IMR-90 (cell line): ENCODE data around the gene EFHC1. TPM values are rescaled to one million over a fixed set of nuclear protein-coding genes. Genes with fewer than 3 reads are reported as not detected.

ENCODE experiments used
- ATAC-seq: fragments of 200-7000 bp; cut with Tn5 transposase; 2 replicates; pipeline ENCODE4 v1.9.1; 2020; ENCODE audit warnings: low read depth, mild to moderate bottlenecking, moderate library complexity
- BruUV-seq: library from RNA; stranded (reverse); fragments of 400-500 nt; replicated peaks from 2 replicates; lab custom pipeline; 2021; lab: Mats Ljungman, UMichigan
- CTCF ChIA-PET: fragments of 300-600 bp; formaldehyde crosslinking; extraction: SDS; loops from one replicate; lab custom pipeline; 2021; ENCODE audit warnings: antibody characterized with exemption; lab: Yijun Ruan, JAX
- POLR2A ChIA-PET: fragments of 300-600 bp; sonication (Branson Sonifier 250); formaldehyde crosslinking; loops from one replicate; lab custom pipeline; 2022; ENCODE audit warnings: antibody characterized with exemption; ENCODE audit not compliant: unreplicated experiment; lab: Charles Lee
- DNase-seq: peaks from one replicate; pipeline ENCODE4 v3.0.0; 2013
- H2AFZ ChIP-seq: replicated peaks from 2 replicates; pipeline ENCODE3; 2013; ENCODE audit warnings: low read length, mild to moderate bottlenecking; ENCODE audit not compliant: poor library complexity
- H2AK5ac ChIP-seq: 2 replicates; pipeline ENCODE4 v1.6.1; 2013; ENCODE audit warnings: low read depth, low read length, inconsistent platforms
- H2AK9ac ChIP-seq: replicated peaks from 2 replicates; pipeline ENCODE3; 2013; ENCODE audit warnings: mild to moderate bottlenecking, low read depth, low read length, moderate library complexity; ENCODE audit not compliant: poor library complexity
- H2BK120ac ChIP-seq: 2 replicates; pipeline ENCODE4 v1.6.1; 2013; ENCODE audit warnings: low read depth, low read length, inconsistent platforms
- H2BK15ac ChIP-seq: 3 replicates; pipeline ENCODE4 v1.6.1; 2013; ENCODE audit warnings: low read depth, low read length, inconsistent platforms
- H2BK20ac ChIP-seq: 2 replicates; pipeline ENCODE4 v1.6.1; 2013; ENCODE audit warnings: low read depth, mild to moderate bottlenecking, inconsistent platforms, low read length, moderate library complexity
- H2BK5ac ChIP-seq: 2 replicates; pipeline ENCODE4 v1.6.1; 2013; ENCODE audit warnings: mild to moderate bottlenecking, low read depth, low read length, inconsistent platforms; ENCODE audit not compliant: poor library complexity, severe bottlenecking
- H3K14ac ChIP-seq: replicated peaks from 2 replicates; pipeline ENCODE4 v1.6.1; 2013; ENCODE audit warnings: low read depth, low read length, inconsistent platforms
- H3K18ac ChIP-seq: 2 replicates; pipeline ENCODE4 v1.6.1; 2013; ENCODE audit warnings: low read depth, low read length, control low read depth
- H3K23ac ChIP-seq: 2 replicates; pipeline ENCODE4 v1.6.1; 2013; ENCODE audit warnings: low read depth, low read length, inconsistent platforms
- H3K27ac ChIP-seq: 2 replicates; pipeline ENCODE4 v1.5.1; 2013; ENCODE audit warnings: mild to moderate bottlenecking, control low read depth, low read length; ENCODE audit not compliant: insufficient read depth
- H3K27me3 ChIP-seq: 2 replicates; pipeline ENCODE4 v1.6.1; 2013; ENCODE audit warnings: low read length; ENCODE audit not compliant: control insufficient read depth, insufficient read depth
- H3K36me3 ChIP-seq: 2 replicates; pipeline ENCODE4 v1.6.1; 2013; ENCODE audit warnings: low read length, mixed read lengths; ENCODE audit not compliant: control insufficient read depth, insufficient read depth
- H3K4ac ChIP-seq: 2 replicates; pipeline ENCODE4 v1.6.1; 2013; ENCODE audit warnings: low read depth, low read length, inconsistent platforms
- H3K4me1 ChIP-seq: 2 replicates; pipeline ENCODE4 v1.6.1; 2013; ENCODE audit warnings: low read length, mixed read lengths; ENCODE audit not compliant: control insufficient read depth, insufficient read depth
- H3K4me2 ChIP-seq: 2 replicates; pipeline ENCODE4 v1.6.1; 2013; ENCODE audit warnings: low read depth, mild to moderate bottlenecking, control low read depth, low read length, moderate library complexity
- H3K4me3 ChIP-seq: 2 replicates; pipeline ENCODE4 v1.5.1; 2013; ENCODE audit warnings: low read depth, mild to moderate bottlenecking, control low read depth, low read length, moderate library complexity; ENCODE audit not compliant: insufficient read depth
- H3K56ac ChIP-seq: 2 replicates; pipeline ENCODE4 v1.6.1; 2013; ENCODE audit warnings: low read length, inconsistent platforms; ENCODE audit not compliant: insufficient read depth; ENCODE audit errors: extremely low read depth
- H3K79me1 ChIP-seq, 2 experiments: 2 replicates each; pipeline ENCODE4 v1.6.1; 2013; ENCODE audit warnings: low read length in 2 of 2, inconsistent platforms in 1 of 2, low read depth in 1 of 2
- H3K9ac ChIP-seq: 2 replicates; pipeline ENCODE4 v1.6.1; 2013; ENCODE audit warnings: low read depth, low read length, control low read depth
- H3K9me1 ChIP-seq: 2 replicates; pipeline ENCODE4 v1.6.1; 2013; ENCODE audit warnings: low read length, inconsistent platforms; ENCODE audit not compliant: insufficient read depth
- H3K9me3 ChIP-seq: 2 replicates; pipeline ENCODE4 v1.6.1; 2013; ENCODE audit warnings: low read length; ENCODE audit not compliant: control insufficient read depth, insufficient read depth
- H4K20me1 ChIP-seq: 2 replicates; pipeline ENCODE4 v1.6.1; 2013; ENCODE audit warnings: low read length, inconsistent platforms; ENCODE audit not compliant: insufficient read depth
- H4K5ac ChIP-seq: 2 replicates; pipeline ENCODE4 v1.6.1; 2013; ENCODE audit warnings: mild to moderate bottlenecking, low read depth, low read length, control low read depth
- H4K8ac ChIP-seq, 2 experiments: 2 replicates each; pipeline ENCODE4 v1.6.1; 2013; ENCODE audit warnings: low read depth in 2 of 2, low read length in 2 of 2, control low read depth in 1 of 2, inconsistent platforms in 1 of 2
- H4K91ac ChIP-seq: 2 replicates; pipeline ENCODE4 v1.6.1; 2013; ENCODE audit warnings: low read depth, low read length, inconsistent platforms; ENCODE audit not compliant: insufficient read depth
- BHLHE40 ChIP-seq: fragments of 150-350 bp; IDR thresholded peaks from 2 replicates; pipeline ENCODE4 v1.6.1; 2016; ENCODE audit warnings: mild to moderate bottlenecking, low read depth, low read length
- CEBPB ChIP-seq: IDR thresholded peaks from 2 replicates; pipeline ENCODE4 v1.6.1; 2012; ENCODE audit warnings: low read depth, low read length, improper control_type of control experiment
- CHD1 ChIP-seq: IDR thresholded peaks from 2 replicates; pipeline ENCODE4 v1.6.1; 2012; ENCODE audit warnings: low read depth, low read length, improper control_type of control experiment
- MAFK ChIP-seq: IDR thresholded peaks from 2 replicates; pipeline ENCODE4 v1.6.1; 2012; ENCODE audit warnings: low read depth, low read length, improper control_type of control experiment
- MAZ ChIP-seq: IDR thresholded peaks from 2 replicates; pipeline ENCODE4 v1.6.1; 2012; ENCODE audit warnings: low read depth, mild to moderate bottlenecking, low read length, improper control_type of control experiment, moderate library complexity, borderline replicate concordance
- MXI1 ChIP-seq: IDR thresholded peaks from 2 replicates; pipeline ENCODE4 v1.6.1; 2012; ENCODE audit warnings: low read depth, mild to moderate bottlenecking, low read length, moderate library complexity, borderline replicate concordance
- NFE2L2 ChIP-seq: fragments of 150-350 bp; IDR thresholded peaks from 2 replicates; pipeline ENCODE4 v1.6.1; 2016; ENCODE audit warnings: low read depth, mild to moderate bottlenecking, low read length
- POLR2A ChIP-seq: IDR thresholded peaks from 2 replicates; pipeline ENCODE4 v1.6.1; 2012; ENCODE audit warnings: mild to moderate bottlenecking, low read depth, low read length
- RAD21 ChIP-seq: IDR thresholded peaks from 2 replicates; pipeline ENCODE4 v1.6.1; 2012; ENCODE audit warnings: low read length, improper control_type of control experiment
- RCOR1 ChIP-seq: IDR thresholded peaks from 2 replicates; pipeline ENCODE4 v1.6.1; 2012; ENCODE audit warnings: mild to moderate bottlenecking, low read length, improper control_type of control experiment; ENCODE audit not compliant: insufficient replicate concordance
- RFX5 ChIP-seq: IDR thresholded peaks from 2 replicates; pipeline ENCODE4 v1.8.0; 2012; ENCODE audit warnings: low read depth, mild to moderate bottlenecking, low read length, moderate library complexity
- SMC3 ChIP-seq: fragments of 150-350 bp; IDR thresholded peaks from 2 replicates; pipeline ENCODE4 v1.6.1; 2016; ENCODE audit warnings: low read depth, mild to moderate bottlenecking, antibody characterized with exemption, low read length, moderate library complexity
- WGBS, 2 experiments: methylation state at CpG; one replicate each; pipeline versions ENCODE4 v1.1.5 to v1.1.7; 2013; ENCODE audit warnings: missing lambda C conversion rate in 2 of 2; ENCODE audit not compliant: insufficient read length in 1 of 2; ENCODE audit errors: extremely low coverage in 2 of 2; 5-methylcytosine and 5-hydroxymethylcytosine counted together
- dilution Hi-C: fragments of 300-500 bp; cut with HindIII; formaldehyde crosslinking; loops from one replicate; pipeline ENCODE4 v1.14.3; 2018; ENCODE audit warnings: low sequenced_read_pairs; ENCODE audit not compliant: unreplicated experiment
- in situ Hi-C: fragments of 300-500 bp; cut with MboI; formaldehyde crosslinking; loops from 3 replicates; pipeline ENCODE4 v1.14.3; 2019; ENCODE audit warnings: low sequenced_read_pairs, inconsistent platforms, mixed read lengths
- intact Hi-C: fragments of 100-400 bp; cut with micrococcal nuclease; formaldehyde crosslinking; loops from 2 replicates; pipeline ENCODE4 v1.10.0; 2022
- polyA plus RNA-seq, 3 experiments: library from polyadenylated mRNA; depleted of rRNA; stranded (reverse); fragments of >200 nt; gene quantifications; 2 replicates each; pipeline ENCODE4 v1.2.3, GENCODE V29; 2012; ENCODE audit warnings: low replicate concordance in 1 of 3
- total RNA-seq: library from RNA; depleted of rRNA; stranded (reverse); fragments of >200 nt; gene quantifications from 2 replicates; pipeline ENCODE4 v1.2.3, GENCODE V29; 2012
- TF ChIP-seq, protein P1 (sequence below): conservative IDR thresholded peaks from 2 replicates; pipeline ENCODE4 v1.5.1; 2012; ENCODE audit warnings: mild to moderate bottlenecking, low read depth, low read length, improper control_type of control experiment
- TF ChIP-seq, protein P2 (sequence below): fragments of 150-350 bp; IDR thresholded peaks from 2 replicates; pipeline ENCODE4 v1.6.1; 2017; ENCODE audit warnings: mild to moderate bottlenecking, antibody characterized with exemption, low read length, low read depth
- TF ChIP-seq, protein P3 (sequence below): fragments of 150-350 bp; IDR thresholded peaks from 2 replicates; pipeline ENCODE4 v1.6.1; 2016; ENCODE audit warnings: low read depth, mild to moderate bottlenecking, low read length, moderate library complexity, borderline replicate concordance

The EFHC1 gene
- total and polyA plus RNA-seq, 2 of the 4 experiments (the other 2 are of a cell fraction), result 14.0 to 23.0 TPM

DNA sequence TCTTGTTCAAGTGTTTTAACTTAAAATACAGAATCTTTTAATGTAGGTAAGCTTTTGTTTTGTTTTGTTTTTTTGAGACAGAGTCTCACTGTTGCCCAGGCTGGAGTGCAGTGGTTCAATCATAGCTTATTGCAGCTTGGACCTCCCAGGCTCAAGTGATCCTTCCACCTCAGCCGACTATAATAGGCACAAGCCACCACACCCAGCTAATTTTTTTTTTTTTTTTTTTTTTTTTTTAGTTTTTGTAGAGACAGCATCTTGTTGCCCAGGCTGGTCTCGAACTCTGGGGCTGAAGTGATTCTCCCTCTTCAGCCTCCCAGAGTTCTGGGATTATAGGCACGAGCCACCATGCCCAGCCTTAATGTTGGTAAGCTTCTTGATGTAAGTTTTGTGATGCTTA lies 3.3 kb downstream of the EFHC1 start:
- no TSS peak for BruUV-seq

More for the DNA sequence above, 3.3 kb downstream of the EFHC1 start:
- Histone ChIP-seq H3K4me2 (no peak overlapping the region), H4K20me1 (no peaks in the 10 kb centered on the region), H3K4ac (peak overlapping the region; percentile 76), H3K4me3 (no peak overlapping the region), H4K91ac (peak overlapping the region; percentile 75; the same call in 1 of the 2 replicates), H3K27me3 (no peaks in the 10 kb centered on the region), H3K4me1 (peaks cover 8% of the 10 kb centered on the region), H4K5ac (no peak overlapping the region), H3K27ac (peak overlapping the region; percentile 96), H2BK5ac (peak overlapping the region; percentile 83), H3K18ac (peak overlapping the region; percentile 81; the same call in 1 of the 2 replicates), H3K9me1 (peaks cover 8% of the 10 kb centered on the region), H2BK15ac (peak overlapping the region; percentile 53; the same call in 1 of the 3 replicates), H4K8ac (peak overlapping the region; percentile 37 to 52), H3K79me1 (peaks cover 9 to 26% of the 10 kb centered on the region in 2 experiments), H2AFZ (no peak overlapping the region), H3K56ac (peak overlapping the region; percentile 65), H2BK120ac (peak overlapping the region; percentile 91), H3K36me3 (peaks cover 1% of the 10 kb centered on the region; the same call in 1 of the 2 replicates), H3K23ac (no peak overlapping the region), H3K14ac (peak overlapping the region; percentile 66), H2BK20ac (peak overlapping the region; percentile 69), H3K9me3 (no peaks in the 10 kb centered on the region), H2AK9ac (no peak overlapping the region), H3K9ac (no peak overlapping the region), H2AK5ac (peak overlapping the region; percentile 64; the same call in 1 of the 2 replicates)
- no peak for ATAC-seq
- no CpG with 5 or more reads among the region's 3 CpGs for WGBS, 2 experiments
- no peak for TF ChIP-seq MAFK
- TF ChIP-seq RCOR1, result no peak
- TF ChIP-seq, protein P1, sequence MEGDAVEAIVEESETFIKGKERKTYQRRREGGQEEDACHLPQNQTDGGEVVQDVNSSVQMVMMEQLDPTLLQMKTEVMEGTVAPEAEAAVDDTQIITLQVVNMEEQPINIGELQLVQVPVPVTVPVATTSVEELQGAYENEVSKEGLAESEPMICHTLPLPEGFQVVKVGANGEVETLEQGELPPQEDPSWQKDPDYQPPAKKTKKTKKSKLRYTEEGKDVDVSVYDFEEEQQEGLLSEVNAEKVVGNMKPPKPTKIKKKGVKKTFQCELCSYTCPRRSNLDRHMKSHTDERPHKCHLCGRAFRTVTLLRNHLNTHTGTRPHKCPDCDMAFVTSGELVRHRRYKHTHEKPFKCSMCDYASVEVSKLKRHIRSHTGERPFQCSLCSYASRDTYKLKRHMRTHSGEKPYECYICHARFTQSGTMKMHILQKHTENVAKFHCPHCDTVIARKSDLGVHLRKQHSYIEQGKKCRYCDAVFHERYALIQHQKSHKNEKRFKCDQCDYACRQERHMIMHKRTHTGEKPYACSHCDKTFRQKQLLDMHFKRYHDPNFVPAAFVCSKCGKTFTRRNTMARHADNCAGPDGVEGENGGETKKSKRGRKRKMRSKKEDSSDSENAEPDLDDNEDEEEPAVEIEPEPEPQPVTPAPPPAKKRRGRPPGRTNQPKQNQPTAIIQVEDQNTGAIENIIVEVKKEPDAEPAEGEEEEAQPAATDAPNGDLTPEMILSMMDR, result no peak
- TF ChIP-seq BHLHE40, result no peak
- no peak for TF ChIP-seq CHD1
- TF ChIP-seq NFE2L2, result no peak
- no peak for TF ChIP-seq MXI1
- TF ChIP-seq, protein P2, sequence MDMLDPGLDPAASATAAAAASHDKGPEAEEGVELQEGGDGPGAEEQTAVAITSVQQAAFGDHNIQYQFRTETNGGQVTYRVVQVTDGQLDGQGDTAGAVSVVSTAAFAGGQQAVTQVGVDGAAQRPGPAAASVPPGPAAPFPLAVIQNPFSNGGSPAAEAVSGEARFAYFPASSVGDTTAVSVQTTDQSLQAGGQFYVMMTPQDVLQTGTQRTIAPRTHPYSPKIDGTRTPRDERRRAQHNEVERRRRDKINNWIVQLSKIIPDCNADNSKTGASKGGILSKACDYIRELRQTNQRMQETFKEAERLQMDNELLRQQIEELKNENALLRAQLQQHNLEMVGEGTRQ, result no peak
- TF ChIP-seq SMC3, result no peak
- TF ChIP-seq, protein P3, sequence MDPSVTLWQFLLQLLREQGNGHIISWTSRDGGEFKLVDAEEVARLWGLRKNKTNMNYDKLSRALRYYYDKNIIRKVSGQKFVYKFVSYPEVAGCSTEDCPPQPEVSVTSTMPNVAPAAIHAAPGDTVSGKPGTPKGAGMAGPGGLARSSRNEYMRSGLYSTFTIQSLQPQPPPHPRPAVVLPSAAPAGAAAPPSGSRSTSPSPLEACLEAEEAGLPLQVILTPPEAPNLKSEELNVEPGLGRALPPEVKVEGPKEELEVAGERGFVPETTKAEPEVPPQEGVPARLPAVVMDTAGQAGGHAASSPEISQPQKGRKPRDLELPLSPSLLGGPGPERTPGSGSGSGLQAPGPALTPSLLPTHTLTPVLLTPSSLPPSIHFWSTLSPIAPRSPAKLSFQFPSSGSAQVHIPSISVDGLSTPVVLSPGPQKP, result no peak
- TF ChIP-seq CEBPB, result no peak
- TF ChIP-seq POLR2A, result no peak
- TF ChIP-seq MAZ, result no peak
- TF ChIP-seq RAD21, result no peak
- TF ChIP-seq RFX5, result no peak
- in situ Hi-C loops, result no loop called here
- dilution Hi-C loops, result loop anchor here (25.0 kb wide), 1 partner anchor 239 kb away; the partner anchor contains the start of gene TMEM14A
- intact Hi-C loops, result loop anchor here (5.0 kb wide), 3 partner anchors 49 to 94 kb away; no protein-coding TSS in a partner anchor
- CTCF ChIA-PET, result interaction anchor here (0.6 to 0.9 kb wide), 2 partner anchors 9 to 35 kb away, joined by 4 read pairs; no protein-coding TSS in a partner anchor
- DNase-seq, result no peak
- POLR2A ChIA-PET, result interaction anchor here (0.6 to 0.7 kb wide), 3 partner anchors 112 to 153 kb away, joined by 3 to 5 read pairs (median 3); no protein-coding TSS in a partner anchor
